SHP77 (cell line): ENCODE data around the gene GPR176.

Experiments
- DNase-seq, 2 experiments: peaks; one replicate each; lab custom pipeline; 2025; lab: John Stamatoyannopoulos, UW

GPR176 gene

DNA sequence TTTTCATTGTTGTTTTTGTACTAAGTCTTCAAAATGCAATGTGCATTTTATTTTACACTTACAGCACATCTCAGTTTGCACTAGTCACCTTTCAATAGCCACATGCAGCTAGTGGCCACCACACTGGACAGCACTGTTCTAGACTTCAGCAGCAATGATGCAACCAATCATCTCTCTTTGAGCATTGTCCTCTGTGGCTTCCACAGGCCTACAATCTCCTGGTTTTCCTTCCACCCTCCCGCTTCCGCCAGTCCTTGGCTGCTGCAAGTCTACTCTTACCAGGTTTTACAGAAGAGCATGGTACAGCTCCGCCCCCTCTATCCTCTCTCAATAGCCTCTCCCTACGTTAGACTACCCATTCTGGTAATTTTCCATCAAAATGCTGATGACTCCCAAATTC, 112.3 kb downstream of the GPR176 start:
- DNase-seq, result no peak

DNA sequence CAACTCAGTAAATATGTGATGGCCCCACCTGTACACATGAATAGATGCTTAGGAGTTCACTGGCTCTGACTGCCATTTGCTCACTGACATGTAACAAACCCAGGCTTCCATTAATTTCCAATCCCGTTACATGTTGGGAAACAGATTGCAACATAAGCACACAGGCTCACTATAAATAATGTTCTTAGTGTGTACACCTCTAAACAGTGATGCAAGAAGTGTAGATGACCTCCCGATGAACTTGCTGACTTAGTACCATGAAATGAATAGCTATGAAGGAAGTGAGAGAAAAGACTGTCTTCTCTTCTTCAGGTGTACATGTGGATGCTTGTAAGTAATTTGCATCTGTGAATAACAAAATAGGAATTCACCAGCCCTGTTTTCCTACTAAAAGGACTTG, 116.0 kb downstream of the GPR176 start:
- no peak for DNase-seq

DNA sequence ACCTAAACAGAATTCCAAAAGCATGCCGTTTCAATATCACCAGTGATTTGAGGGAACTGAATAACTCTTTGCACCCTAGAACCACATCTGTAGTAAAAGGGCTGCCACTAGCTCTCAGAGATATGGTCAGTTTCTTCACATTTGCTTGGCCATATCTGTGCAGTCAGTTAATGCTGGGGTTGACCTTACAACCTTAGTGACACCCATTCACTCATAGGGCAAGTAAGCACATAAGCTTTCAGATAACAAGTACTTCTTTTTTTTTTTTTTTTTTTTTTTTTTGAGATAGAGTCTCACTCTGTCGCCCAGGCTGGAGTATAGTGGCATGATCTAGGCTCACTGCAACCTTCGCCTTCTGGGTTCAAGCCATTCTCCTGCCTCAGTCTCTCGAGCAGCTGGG, 117.0 kb downstream of the GPR176 start:
- DNase-seq, result no peak

DNA sequence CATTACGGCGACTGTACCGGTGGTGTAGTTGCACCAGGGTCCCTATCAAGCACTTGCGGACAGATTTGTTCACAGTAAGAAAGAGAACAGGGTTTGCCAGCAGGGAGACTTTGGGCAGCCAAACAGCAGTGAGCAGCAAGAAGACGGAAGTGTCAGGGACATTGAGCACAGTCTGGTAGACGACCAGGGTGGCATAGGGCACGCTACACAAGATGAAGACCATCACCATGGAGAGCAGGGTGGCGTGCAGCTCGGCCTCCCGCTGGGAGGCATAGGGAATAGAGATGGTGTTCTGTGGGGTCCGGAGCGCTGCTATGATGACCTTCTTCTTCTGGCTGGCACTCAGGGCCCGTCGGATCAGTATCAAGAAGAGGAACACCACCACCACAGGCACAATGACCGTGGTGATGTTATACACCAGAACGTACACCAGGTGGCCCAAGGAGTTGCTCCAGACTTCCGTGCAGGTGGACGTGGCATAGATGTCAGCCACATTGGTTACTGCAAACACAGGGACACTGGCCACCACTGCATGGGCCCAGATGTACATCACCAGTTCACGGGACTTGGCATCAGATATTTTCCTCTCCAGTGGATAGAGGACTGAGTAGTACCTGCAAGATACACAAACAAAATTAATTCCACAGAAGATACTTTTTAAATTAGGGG, 118.3 kb downstream of the GPR176 start:
- DNase-seq, result peak in 1 of 2 experiments; percentile 37

DNA sequence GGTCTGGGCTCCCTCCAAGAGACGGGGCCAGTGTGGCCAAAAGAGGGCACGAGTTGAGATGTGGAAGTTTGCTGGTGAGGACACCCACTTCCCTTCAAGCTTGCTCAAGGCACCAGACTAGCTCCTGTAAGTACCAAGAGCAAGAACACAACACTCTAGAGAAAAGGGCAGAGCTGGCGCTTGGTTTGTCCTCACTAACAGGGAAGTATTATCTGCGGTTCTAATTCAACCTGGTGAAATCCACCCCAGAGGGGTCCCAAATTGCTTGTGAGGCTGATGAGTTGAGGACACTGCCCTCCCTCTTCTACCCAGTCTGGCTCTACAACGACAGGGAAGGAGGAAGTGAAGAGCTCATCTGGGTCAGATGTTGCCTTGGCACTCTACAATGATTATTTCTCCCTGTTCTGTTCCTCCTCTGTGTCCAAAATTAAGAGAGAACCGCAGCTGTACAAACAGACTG, 120.5 kb downstream of the GPR176 start:
- no peak for DNase-seq

DNA sequence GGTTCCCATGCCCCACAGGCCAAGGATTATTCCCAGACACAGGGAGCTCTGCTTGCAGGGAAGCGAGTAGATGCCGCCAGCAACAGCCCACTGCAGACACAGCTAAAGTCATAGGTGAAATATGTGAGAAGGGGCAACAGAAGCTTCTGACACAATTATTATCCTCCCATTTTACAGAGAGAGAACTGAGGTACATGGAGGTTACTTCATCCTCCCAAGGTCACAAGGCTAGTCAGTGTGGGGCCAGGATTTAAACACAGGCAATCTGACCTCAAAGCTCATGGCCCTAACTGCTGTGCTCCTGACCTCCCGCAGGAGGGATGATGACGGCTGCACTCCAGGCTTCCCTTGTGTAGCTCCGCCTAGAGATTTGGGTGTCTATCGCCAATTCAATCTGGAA, 121.7 kb downstream of the GPR176 start:
- DNase-seq, result no peak

DNA sequence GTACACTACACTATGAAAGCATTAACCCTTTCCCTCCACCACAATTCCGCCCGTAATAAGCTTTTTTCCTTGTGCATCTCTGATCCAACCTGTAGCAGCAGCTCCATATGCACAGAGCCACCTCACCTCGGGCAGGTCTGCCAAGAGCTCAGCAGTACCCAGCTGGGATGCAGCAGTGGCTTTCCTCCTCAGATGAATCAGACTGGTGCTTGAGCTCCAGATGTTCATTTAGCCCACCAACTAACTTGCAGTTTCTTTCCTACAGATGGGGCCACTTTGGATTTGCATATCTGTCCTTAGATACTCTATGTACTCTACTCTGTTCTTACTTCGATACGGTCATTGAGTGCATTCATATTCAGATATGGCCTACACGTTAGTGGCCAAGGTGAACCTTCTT, 122.7 kb downstream of the GPR176 start:
- DNase-seq, result no peak

DNA sequence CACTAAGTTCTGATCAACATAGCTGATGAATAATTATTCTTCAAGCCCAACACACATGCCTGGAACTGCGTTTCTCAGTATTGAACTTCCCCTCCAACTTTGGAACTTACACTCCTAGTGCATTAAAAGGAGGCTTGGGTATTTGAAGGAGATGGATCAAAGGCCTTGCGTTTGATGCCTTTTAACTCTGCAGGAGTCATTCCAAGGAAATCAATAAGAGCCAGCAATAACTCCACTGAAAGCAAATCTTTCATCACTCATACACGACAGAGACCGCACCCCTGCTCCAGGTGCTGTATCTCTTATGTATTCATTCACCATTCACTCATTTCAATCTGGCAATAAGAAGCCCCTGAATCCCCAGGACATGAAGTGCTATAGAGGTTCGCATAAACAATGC, 123.5 kb downstream of the GPR176 start:
- DNase-seq, result no peak

DNA sequence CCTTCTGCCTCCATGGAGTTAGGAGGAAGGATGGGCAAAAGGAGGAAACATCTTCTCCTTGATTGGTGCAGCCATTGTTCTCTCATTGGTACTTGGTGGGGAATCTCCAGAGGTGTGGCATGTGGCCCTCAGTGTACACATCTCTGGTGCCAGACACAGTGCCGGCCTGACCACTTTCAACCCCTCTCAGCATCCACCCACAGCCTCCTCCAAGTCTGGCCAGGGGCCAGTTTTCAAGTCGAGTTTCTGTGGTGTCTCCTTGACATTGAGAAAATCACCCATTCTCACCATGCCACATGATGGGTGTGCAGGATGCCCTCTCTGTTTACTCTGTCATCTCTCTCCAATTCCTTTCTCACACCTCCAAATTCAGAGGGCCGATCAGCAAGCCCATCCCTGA, 124.6 kb downstream of the GPR176 start:
- DNase-seq, result no peak

DNA sequence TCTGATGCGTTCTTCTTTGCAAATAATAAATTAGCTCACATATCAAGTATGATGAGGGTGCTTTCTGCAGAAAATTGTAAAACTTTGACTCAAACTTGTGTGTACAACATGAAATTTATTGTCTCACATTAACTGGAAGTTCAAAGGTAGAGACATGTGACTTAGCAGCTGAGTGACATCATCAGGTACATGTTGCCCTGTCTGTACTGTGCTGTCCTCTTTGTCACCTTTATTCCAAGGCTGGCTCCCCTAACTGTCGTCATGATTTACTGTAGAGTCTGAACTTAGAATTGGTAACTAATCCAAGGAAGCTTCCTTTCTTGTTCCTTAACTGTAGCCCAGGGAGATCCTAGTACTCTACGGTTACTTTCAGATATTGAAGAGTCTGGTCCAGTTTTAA, 125.1 kb downstream of the GPR176 start:
- DNase-seq, result no peak

DNA sequence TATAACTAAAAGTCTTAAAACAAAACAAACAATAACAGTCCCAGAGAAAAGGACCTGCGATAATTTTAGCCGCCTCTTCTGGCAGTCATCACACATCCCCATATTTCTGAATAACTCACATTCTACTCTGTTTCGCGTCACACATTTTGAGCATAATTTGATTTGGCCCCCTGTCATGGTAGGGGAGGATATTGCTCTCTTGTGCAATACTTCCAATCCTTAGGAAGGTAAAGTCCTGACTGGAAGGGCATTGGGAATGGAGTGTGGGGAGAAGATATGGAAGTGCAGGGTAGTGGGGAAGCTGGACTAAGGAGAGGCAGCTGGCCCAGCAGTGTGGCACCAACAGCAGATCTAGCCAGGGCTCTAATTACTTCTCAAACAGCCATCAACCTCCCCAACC, 126.1 kb downstream of the GPR176 start:
- no peak for DNase-seq

DNA sequence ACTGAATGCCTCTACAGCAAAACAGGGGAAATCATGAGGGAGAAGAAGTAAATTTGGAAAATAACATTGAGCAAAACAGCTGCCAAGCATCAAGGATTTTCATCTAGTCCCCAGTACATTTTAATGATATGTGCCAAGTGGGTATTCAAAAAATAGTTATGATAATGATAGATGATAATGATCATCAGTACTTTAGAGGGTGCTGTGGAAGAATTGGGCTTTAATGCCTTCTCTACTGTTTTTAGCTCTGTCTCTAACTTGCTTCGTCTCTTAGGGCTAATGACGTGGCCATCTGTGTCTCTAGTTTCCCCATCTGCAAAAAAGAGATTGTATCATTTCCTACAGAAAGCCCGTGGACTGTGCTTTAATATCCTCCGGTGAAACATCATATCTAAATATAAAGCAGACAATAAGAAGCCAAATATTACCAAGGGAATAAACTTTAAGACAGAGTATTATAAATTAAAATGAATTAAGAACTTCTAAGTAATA, 127.2 kb downstream of the GPR176 start:
- DNase-seq, result no peak

DNA sequence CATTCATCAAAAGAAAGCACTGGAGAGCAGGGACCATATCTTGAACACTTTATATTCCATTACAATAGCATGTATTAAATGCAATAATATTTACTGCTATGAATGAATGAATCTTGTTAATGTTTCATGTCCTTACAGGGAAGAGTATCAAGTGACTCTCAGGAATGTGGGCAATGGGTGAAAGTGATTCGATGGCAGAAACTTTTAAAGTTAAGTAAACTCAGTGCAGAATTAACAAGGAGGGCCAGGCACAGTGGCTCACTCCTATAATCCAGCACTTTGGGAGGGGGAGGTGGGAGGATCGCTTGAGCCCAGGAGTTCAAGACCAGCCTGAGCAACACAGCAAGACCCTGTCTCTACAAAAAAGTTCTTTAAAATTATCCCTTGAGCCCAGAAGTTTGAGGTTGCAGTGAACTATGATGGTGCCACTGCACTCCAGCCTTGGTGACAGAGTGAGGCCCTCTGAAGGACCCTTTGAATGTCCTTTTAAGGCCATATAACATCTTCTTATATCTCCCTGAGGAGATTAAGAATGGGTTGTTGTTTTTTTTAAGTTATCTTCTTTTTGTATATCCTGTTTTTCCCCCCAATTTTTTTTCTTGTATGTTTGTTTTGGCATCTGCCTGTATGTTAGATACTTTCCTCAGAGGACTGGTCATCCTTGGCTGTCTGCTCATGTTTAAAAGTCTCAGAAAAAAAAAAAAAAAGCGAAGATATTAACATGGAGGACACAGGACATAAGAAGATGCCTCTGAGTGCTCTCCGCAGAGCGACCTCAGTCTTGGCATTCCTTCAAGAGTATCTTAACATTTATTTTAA, 127.8 kb downstream of the GPR176 start:
- no peak for DNase-seq

DNA sequence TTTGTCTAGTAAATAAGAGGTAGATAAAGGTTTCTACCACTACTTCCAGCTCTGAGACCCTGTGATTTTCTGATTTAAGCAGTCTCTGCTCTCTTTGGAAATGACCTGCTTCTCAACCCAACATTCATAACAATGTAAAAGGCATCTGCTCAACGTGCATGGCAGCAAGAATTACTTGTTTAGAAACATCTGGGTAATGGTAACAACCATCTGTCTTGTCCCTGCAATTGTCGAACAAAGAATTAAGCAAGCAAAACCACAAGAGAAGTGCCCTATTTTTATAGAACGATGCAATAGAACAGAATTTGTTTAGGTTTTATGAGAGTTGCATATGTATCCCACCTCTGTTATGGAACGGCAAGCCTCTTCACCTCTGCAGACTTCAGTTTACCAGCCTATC, 130.3 kb downstream of the GPR176 start:
- DNase-seq, result no peak

DNA sequence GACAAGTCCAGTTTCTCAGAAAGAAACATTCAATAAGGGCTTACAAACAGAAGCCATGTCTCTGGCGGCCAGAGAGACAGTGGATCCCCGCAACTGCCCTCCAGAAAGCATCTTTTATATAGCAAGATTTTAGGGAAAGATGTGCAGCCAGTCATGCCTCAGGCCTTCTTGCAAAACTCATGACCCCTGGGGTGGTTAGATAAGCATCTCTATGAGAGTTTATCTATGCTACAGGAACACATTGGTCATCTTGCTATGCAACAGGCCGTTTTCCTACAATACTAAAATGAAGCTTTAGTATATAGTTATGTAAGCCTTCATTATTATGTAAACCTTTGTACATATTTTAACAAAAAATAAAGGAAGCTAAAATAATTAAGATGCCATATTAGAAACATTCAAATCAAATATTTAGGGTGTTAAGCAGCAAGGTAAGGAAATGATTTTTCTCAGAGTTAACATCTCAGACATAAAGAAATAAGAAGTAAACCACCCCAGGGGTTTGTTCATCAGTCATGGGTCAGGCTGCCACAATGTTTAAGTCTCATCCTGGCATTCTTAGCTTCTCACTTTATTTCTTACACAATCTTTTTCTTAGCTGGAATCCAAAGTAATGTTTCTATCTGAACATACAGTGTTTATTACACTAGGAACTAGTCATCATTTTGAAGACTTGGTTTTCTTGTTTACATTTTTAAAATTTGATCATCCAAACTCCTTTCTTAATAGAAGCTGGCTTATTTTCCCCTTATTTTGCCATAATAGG, 131.1 kb downstream of the GPR176 start:
- DNase-seq, result no peak

DNA sequence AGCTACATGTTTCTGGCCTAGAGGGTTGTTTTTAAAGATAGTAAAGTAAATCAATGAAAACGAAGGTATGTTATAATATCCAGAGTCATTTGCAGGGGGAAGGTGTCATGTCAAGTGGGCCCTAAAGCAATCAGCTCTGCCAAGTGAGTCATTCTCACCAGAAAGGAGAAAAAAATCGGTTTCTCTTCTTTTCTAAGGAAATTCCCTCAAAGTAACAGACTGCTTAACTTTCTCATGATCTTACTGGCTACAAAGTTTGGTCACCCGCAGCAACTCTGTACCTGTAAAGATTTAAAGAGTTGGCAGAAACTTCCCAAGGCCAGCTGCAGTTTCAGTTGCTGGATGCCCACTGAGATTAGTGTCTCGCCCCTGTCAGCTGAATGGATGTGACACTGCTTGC, 132.0 kb downstream of the GPR176 start:
- DNase-seq, result no peak

DNA sequence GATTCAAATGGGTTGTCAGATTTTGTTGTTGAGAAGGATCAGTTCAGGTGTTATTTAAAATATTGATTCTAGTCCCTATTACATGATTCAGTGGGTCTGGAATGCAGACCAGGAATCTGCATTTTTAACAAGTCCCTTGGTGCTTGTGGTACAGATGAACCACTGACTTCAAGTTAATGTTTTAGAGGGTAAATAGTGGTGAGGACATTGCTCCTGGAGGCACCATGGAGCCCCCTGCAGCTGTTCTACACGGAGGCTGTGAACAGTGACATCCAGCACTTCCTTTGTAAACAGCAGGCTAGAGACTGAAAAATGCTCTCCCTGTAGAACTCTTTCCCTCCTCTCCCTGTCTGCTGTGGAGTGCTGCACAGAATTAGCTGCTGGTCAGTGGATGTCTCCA, 132.6 kb downstream of the GPR176 start:
- DNase-seq, result no peak

DNA sequence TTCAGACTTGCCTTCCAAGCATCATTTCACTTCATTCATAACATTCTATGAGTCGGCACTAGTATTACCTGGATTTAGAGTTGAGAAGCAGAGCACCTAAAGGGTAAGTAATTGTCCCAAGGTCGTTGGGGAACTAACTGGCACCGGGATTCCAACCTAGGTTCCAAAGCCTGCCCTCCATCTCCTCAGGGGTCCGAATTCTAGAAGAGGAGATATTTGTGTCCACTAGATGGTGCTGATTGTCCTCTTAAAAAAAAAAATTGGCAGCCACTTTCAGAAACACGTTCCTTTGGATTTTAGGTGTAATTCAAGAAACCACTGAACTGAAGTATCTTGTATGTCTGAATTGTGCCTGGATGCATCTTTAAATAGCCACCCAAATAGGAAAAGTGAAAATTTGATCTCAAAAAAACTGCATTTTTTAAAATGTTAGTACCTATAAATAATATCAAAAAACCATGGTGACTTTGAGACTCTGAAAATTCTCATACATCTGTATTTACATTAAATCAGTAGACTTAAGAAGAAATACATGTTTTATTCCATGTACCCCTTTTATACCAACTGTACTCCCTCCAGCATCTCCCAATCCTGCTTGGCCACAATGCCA, 133.5 kb downstream of the GPR176 start:
- DNase-seq, result peak; percentile 20 to 34

DNA sequence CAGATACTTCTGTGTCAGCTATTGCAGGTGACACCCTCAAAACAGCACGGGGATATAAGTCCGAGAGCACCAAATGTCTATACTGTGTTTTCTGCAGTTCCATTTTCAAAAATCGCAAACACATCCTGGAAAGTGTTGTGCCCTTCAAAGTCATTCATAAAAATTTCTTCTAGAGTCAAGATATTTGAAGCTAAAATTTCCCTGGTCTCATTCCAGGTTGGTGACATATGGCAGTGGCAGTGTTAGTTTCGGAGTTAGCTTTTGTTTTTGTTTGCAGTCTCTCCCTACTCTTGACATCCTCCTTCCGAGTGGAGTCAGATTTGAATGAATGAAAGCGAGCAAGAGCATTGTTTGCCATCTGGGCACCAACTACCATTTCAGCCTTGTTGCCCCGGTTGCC, 134.2 kb downstream of the GPR176 start:
- no peak for DNase-seq

DNA sequence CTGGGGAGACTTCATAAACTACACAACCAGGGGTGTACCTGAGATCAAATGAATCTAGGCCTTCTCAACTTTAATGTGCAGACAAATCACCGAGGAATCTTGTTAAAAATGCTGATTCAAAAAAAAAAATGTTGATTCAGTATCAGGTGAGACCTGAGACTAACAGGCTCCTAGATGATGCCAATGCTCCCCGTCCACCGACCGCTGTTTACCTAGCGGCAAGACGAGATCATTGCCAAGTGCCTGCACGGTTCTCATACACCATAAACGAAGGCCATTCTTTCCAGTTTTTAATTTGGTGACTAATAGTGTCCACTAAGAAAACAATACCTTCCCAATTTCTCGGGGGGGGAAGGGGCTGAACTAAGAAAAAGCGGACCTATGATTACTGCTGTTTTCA, 134.9 kb downstream of the GPR176 start:
- peak in 1 of 2 experiments; percentile 15 for DNase-seq

DNA sequence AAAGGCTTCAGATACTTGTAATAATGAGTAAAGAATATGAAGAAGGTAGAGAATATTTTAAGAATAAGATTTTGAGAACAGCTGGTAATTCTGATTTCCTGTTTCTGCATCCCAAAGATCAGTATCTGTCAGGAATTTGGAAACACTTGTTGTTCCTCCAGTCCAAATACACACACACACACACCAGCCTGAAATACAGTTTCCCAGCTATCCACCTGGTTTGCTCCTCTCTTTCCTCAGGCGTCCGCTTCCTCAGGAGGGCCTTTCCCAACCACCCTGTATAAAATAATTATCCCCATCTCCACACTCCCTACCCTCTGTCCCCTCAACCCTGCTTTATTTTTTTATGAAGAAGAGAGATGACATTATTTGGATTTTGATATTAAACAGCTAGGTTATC, 135.4 kb downstream of the GPR176 start:
- no peak for DNase-seq

DNA sequence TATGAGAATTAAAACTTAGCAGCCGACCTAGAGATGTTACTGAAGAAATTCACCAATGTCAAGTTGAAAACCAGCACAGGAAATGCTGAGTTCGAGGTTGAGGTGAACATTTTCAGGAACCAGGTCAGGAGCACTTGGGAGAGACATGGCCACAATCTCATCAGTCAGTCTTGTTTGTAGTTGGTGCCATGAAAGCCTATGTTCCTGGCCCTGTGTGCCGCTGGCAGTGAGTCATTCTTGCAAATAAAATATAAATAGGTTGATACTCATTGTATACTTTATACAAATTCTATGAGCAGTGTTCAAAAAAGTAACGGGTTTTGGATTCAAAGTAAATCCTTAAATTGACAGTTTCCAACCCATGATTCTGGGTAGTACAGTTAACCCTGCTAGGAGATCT, 135.9 kb downstream of the GPR176 start:
- no peak for DNase-seq
